ENCODE measurements around the gene PAN2. TPM values are rescaled to one million over a fixed set of nuclear protein-coding genes. Genes with fewer than 3 reads are reported as not detected.
"Not testable (repeated sequence)": the region's sequence is repeated elsewhere in the genome, so short reads cannot be mapped to it uniquely, and the experiment has no call there.

PAN2 gene
- polyA plus RNA-seq, 3 donors, result 8.8 to 120 (median 16.0) TPM

GRCh38 chr12:56274299-56274698, 59.5 kb downstream of the PAN2 start:
- H3K4me1 Mint-ChIP-seq, result no peaks in the 10 kb centered on the region
- Histone ChIP-seq H3K79me2 (ENCODE audit: insufficient read depth, low read length) (no peaks in the 10 kb centered on the region), H3K36me3 (replicated peaks in 1 of 2; ENCODE audit: control insufficient read depth in 1 of 2, insufficient read depth in 2 of 2, low read length in 2 of 2) (peaks cover 82 to 94% of the 10 kb centered on the region in 2 donors), H3K4me3 (replicated peaks in 1 of 3; ENCODE audit: low read depth in 2 of 3, low read length in 3 of 3) (no peak overlapping the region), H3K4me1 (ENCODE audit: control insufficient read depth in 1 of 2, insufficient read depth in 2 of 2, low read length in 2 of 2) (no peaks in the 10 kb centered on the region), H2AFZ (ENCODE audit: insufficient read depth, low read depth, low read length, poor library complexity, severe bottlenecking) (no peak overlapping the region), H3K27ac (ENCODE audit: low read depth in 1 of 2, low read length in 2 of 2) (no peak overlapping the region), H3K27me3 (ENCODE audit: control insufficient read depth in 2 of 2, insufficient read depth in 2 of 2, low read length in 2 of 2) (no peaks in the 10 kb centered on the region), H4K20me1 (ENCODE audit: insufficient read depth, low read length) (no peaks in the 10 kb centered on the region), H3K4me2 (replicated peaks; ENCODE audit: extremely low read depth, low read length, poor library complexity, severe bottlenecking) (no peak overlapping the region), H3K9me3 (replicated peaks in 1 of 2; ENCODE audit: control insufficient read depth in 1 of 2, insufficient read depth in 1 of 2, low read length in 2 of 2) (no peaks in the 10 kb centered on the region), H3K9ac (ENCODE audit: insufficient read depth, low read length, poor library complexity, severe bottlenecking) (no peak overlapping the region)
- no peak overlapping the region for H3K4me3 Mint-ChIP-seq
- peaks cover 73 to 90% of the 10 kb centered on the region in 2 donors for H3K36me3 Mint-ChIP-seq
- no peak for DNase-seq
- no CpG with 5 or more reads among the region's 2 CpGs for WGBS (ENCODE audit: insufficient coverage)
- peaks cover 0 to 8% (median 0%) of the 10 kb centered on the region in 3 donors for H3K27me3 Mint-ChIP-seq (ENCODE audit: low read depth in 3 of 3)
- peaks cover 0 to 4% (median 0%) of the 10 kb centered on the region in 7 donors for H3K9me3 Mint-ChIP-seq
- TF ChIP-seq CTCF (IDR thresholded peaks at IDR 0.05), result no peak
- intact Hi-C loops (cut with micrococcal nuclease), result no loop called here
- H3K27ac Mint-ChIP-seq, result no peak overlapping the region

GRCh38 chr12:56272468-56272867, 61.3 kb downstream of the PAN2 start:
- H3K4me1 ChIP-seq (ENCODE audit: control insufficient read depth in 1 of 2, insufficient read depth in 2 of 2, low read length in 2 of 2); H3K4me3 ChIP-seq (replicated peaks in 1 of 3; ENCODE audit: low read depth in 2 of 3, low read length in 3 of 3); H3K4me2 ChIP-seq (replicated peaks; ENCODE audit: extremely low read depth, low read length, poor library complexity, severe bottlenecking); intact Hi-C loops (cut with micrococcal nuclease); H3K79me2 ChIP-seq (ENCODE audit: insufficient read depth, low read length); H3K4me1 Mint-ChIP-seq; H3K27ac ChIP-seq (ENCODE audit: low read depth in 1 of 2, low read length in 2 of 2); H3K4me3 Mint-ChIP-seq; H3K27me3 Mint-ChIP-seq (ENCODE audit: low read depth in 3 of 3); H3K9me3 Mint-ChIP-seq; H3K27me3 ChIP-seq (ENCODE audit: control insufficient read depth in 2 of 2, insufficient read depth in 2 of 2, low read length in 2 of 2); H4K20me1 ChIP-seq (ENCODE audit: insufficient read depth, low read length); DNase-seq; H2AFZ ChIP-seq (ENCODE audit: insufficient read depth, low read depth, low read length, poor library complexity, severe bottlenecking); H3K9ac ChIP-seq (ENCODE audit: insufficient read depth, low read length, poor library complexity, severe bottlenecking); H3K27ac Mint-ChIP-seq; H3K9me3 ChIP-seq (replicated peaks in 1 of 2; ENCODE audit: control insufficient read depth in 1 of 2, insufficient read depth in 1 of 2, low read length in 2 of 2): not testable (repeated sequence)
- WGBS (ENCODE audit: insufficient coverage), result no CpG with 5 or more reads among the region's 2 CpGs
- peaks cover 66 to 75% of the 10 kb centered on the region in 2 donors for H3K36me3 ChIP-seq (replicated peaks in 1 of 2; ENCODE audit: control insufficient read depth in 1 of 2, insufficient read depth in 2 of 2, low read length in 2 of 2)
- H3K36me3 Mint-ChIP-seq, result peaks cover 57 to 72% of the 10 kb centered on the region in 2 donors

Data from CD14-positive monocyte (primary cell).